CD4-positive, alpha-beta T cell treated with Interleukin-10 for 1 hour (primary cell): Measurements from ENCODE around the gene HS6ST1.

Source experiments
- DNase-seq: peaks from one replicate; pipeline ENCODE4 v3.0.0-alpha.2; 2020

The HS6ST1 gene

DNA sequence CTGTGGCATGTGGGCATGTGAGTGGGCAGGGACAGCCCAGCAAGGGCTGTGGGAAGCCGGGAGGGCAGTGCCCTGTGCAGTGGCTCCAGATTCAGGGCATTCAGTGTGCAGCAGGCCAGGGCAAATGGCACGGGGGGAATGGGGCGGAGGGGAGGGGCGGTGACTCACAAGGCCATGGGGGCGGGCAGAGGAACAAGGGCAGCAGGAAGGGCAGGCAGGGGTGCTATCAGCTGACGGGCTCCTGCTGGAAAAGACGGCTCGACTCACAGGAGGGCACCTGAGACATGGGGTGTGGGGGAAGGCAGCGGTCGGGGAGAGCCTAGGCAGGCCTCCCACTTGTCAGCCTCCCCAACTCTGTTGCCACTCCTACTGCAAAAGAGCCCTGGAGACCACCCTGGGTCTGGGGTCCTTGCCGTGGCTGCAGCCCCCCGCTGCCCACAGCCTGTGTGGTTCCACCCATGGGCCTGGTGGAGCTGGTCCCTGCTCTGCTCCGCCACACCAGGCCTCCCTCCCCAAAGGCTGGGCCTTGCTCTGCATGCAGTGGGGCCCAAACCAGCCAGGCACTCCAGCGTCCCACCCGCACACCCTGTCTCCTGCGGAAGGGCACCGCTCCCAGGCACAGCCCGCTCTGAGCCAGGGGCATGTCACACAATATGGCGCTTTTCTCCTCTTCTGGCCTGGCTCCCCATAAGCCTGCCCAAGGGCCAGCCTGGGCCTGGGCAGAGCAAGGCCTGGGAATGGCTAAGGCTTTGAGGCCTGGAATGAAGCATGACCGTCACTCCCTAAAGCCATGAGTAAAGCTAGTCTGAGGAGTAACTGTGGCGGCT, 25.9 kb downstream of the HS6ST1 start:
- no peak for DNase-seq

DNA sequence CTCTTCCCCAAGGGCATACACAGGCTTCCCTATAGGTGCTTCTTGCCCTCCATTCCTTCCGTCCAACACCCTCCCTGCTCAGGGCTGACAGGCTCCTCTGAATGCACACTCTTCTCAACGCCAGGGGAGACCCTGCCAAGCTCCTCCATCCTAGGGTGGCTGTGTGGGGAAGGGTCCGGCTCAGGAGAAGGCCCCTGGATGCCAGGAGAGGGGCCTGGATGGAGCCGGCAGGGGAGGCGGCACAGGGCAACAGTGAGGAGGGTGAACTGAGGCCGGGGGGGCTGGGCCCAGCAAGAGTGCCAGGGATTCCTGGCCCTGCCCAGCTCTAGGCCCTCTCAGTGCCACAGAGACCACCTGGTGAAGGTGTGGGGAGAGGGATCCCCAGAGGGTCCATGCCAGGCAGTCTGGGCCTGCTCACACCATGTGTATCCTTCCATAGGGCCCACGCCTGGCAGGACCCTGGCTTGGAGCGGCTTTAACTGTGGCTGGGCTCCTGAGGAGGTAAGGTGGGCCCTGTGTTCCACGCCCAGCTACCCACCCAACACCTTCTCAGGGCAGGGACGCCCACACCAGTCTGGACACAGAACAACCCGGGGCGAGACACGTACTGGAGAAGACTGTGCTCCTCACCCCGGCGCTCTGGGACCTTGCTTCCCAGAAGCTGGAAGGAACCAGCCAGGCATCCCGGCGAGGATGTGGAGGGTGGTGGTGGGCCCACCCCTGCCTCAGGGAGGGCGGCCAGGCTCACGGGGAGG, 26.6 kb downstream of the HS6ST1 start:
- no peak for DNase-seq

DNA sequence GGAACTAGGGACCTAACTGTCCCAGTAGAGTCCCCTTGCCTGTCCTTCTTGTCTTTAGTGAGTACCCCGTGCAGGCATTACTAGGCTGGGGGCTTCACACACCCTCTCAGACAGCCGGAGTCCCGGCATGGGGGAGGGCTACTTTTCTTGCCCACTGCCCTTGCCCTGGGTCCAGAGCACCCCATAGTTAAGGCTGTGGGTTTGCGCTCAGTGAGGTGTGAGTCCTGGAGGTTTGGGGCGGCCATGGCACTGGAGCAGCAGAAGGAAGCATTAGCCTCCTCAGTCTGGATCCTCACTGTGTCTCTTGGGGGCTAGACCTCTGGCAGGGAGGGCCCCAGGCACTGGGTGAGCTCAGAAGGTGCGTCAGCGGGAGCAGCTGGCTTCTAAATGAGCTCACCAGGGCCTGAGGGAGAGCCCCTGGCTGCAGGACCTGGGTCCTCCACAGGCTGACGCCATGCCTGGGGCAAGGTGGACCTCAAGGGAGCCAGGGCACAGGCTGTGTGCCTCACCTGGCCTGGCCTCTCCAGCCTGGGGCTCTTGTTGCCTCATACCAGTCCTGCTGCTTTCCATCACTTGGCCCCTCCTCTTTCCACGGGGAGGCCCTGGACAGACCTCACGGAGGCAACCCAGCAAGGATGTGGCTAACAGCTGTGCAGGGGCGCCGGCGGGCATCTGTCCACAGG, 27.4 kb downstream of the HS6ST1 start:
- DNase-seq: no peak

DNA sequence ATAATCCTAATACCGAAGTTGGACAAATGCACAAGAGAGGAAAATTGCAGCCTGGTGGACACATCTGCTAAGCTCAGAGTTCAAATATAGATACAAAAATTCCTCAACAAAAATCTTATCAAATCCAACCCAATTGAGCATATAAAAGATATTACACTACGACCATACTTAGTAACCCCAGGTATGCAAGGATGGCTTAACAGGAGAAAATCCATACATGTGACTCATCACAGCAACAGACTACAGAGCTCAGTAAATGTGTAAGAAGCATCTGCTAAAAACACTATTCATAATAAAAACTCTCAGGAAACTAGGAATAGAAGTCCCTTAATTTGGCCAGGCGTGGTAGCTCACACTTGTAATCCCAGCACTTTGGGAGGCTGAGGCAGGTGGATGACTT, 28.3 kb downstream of the HS6ST1 start:
- DNase-seq: no peak

DNA sequence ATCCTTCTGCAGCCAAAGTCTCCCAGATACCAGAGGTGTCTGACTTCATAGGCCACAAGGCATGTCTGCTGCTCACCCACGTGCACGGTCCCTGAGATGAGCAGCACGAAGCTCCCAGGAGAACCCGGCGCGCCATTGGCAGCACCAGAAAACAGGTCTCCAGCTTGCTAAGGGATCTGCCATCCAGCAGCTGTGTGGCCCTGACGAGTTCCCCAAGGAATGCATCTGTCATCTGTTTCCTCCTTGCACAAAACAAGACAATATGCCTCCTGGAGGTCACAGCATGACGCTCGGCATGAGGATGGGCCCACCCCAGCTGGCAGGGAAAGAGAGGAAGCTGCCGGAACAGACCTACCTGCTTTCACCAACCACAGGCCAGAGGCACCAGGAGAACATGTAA, 29.2 kb downstream of the HS6ST1 start:
- no peak for DNase-seq

DNA sequence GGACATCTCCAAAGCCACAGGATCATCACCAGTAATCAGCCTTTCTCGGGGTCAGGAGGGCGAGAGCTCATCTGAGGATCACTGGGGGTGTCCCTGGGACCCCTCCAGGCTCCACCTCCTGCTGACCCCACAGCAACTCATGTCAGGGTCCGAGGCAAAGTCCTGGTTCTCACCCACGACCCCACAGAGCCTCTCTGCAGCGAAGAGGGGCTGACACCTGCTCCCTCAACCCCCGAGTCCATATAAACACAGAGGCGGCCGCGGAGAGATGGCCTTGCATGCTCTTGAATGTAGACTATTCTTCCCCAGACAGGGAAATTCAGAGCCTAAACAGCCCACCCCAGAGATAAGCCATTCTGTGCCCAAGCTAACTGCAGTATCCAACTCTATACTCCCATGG, 29.9 kb downstream of the HS6ST1 start:
- no peak for DNase-seq

DNA sequence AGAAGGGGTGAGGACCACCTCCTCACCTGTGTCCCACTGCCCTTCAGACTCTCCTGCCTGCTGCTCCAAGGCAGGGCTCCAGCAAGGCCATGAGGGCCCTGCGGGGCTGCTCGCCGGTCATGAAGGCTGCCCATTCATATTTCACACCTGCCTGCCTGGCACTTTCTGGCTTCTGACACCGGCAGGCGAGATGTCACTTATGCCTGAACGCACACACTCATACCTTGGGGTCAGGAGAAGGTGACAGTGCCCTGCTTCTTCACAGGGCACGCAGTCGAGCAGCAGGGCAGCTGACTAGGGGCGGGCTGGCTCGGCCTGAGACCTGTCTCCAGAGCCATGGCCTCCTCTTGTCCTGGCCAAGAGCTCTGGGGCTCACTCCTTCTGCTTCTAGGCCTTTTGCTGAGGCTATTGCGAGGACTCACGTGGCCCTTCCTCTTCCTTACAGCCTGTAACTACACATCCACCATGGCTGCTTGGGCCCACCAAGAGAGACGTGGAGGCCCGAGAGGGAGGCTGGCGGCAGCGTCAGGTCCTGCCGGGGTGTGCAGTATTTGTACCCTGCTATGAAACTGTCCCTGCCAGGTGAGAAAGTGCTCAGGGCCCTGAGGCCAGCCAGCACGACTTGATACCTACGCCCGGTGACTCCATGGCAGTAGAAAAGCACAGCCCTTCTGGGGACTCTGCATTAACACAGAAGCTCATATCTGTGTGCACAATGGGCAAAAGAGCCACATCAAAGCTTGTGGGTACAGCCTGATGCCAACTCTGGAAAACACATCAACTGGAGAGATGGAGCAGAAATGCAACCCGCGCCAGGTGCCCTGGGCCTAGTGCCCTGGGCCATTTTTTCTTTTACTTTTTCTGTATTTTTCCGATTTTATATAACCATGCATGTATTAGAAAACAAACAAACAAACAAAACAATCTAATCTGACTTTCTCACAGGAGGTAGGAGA, 30.6 kb downstream of the HS6ST1 start:
- no peak for DNase-seq

DNA sequence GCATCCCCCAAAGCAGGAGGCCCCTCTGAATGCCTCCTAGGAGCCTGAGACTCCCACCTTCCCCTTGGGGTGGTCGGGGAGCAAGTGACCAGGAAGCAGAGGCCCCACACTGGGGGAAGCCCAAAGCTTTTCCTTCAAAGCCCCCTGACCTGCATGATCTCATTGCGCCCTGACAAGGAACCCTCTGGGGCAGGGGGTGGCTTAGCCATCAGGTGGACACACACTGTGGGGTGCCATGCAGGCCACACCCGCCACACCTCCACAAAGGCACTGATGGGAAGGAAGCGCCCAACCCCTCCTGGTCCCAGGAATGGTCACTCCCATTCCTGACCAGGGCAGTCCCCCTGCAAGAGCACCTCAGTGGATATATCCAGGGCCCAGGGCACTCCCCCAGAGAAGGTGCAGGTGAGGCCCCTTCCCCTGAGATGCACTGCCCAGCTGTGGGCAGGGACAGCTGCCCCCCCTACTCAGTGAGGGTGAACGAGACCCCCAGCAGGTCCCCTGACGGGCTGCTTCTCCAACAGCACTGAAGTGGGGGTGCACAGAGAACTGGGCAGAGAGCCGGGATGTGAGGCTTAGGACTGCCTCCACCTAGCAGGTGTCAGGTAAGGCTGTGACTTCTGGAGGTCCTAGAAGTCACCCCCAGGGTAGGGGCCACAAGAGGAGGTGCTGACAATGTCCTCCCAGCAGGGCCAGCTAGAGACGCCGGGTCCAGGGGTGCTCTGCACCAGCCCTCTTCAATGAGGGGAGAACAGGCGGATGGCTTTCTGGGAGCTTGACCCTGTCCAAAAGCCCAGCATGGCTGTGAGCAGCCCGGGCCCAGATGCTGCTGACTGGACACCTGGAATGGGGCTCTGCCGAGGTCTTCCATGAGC, 31.5 kb downstream of the HS6ST1 start:
- no peak for DNase-seq

DNA sequence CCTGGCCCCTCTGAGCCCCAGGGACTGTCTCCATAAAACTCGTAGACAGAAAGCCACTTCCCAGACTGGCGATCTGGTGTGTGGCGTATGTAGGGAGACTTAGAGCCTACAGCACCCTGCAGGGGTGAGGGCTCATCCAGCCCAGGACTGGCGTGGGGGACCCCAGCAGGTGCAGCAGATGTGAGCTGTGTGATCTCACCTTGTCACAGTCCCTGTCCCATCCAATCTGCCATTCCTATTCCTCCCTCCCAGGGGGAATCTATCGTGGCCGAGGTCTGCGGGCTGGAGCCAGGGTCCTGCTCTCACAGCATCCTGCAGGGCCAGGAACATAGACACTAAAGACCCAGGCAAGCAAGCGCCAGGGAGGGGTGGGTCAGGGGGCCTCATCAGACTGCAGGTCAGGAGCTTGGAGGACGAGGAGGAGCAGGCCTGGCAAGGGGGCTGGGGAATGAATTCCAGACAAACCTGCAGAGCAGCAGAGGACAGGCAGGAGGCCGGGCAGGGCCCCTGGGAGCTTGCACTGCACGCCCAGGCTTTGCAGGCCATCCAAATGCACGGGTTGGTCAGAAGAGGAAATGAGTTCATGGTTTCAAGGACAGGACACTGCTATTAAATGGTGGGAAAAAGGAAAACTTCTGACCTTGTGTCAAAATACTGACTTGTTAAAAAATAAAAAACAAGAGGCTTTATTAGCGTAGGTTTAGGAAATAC, 32.5 kb downstream of the HS6ST1 start:
- DNase-seq: no peak

DNA sequence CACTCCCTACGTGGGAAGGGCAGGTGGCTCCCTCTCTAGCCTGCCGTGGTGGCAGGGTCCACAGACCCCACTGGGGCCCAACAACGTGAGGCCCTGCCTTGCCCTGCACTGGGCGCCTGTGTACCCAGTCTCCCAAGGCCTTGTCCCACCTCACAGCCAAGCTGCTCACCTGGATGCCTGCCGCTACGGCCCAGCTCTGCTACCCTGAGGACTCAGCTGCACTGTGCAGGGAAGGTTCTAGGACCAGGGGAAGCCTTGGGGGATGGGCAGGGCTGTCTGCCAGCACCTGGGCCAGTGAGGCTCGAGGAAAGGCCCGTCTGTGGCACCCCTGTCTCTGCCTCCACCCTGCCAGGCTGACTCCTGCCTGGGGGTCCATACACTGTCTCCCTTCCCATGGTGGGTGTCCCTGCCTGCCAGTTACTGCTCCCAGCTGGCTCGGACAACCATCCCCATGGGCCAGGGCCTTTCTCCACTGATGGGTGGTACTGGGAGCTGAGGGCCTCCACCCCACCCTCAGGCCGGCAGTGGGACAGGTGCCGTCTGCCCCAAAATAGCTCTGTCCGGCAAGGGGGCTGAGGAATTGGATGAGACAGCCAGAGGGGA, 33.2 kb downstream of the HS6ST1 start:
- no peak for DNase-seq

DNA sequence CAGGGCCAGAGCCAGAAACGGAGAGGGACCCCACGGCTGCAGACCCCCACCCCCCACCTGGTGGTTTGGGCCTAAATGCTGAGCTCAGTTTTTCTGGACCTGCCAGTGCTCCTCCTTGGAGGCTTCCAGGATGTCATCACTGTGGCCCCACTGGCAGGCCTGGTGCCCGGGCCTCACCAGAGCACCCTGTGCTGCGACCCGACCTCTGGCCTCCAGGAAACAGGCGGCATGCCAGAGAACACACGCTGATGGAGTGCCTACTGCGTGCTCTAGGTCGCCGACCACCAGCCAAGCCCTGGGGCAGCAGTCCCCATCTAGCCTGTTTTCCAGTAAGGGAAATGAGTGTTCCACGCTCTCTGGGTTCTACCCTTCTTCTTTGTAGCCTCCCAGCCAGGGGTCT, 33.8 kb downstream of the HS6ST1 start:
- DNase-seq: no peak

DNA sequence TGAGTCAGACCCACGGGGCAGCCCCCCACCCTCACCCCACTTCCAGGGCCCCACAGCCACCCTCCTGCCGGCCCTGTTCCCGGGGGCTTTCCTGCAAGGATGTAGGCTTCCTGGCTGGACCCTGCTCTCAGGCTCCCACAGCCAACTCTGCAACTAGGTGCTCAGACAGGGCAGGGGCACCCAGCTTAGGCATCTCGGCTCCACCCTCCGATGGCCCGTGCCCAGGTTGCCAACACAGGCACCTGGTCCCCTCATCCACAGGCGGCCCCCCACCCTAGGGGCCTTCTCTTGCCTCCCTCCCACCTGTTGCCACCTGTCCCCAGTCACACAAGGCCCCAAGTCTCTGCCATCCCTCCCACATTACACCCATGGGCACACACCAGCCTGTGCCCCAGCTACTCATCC, 34.6 kb downstream of the HS6ST1 start:
- no peak for DNase-seq

DNA sequence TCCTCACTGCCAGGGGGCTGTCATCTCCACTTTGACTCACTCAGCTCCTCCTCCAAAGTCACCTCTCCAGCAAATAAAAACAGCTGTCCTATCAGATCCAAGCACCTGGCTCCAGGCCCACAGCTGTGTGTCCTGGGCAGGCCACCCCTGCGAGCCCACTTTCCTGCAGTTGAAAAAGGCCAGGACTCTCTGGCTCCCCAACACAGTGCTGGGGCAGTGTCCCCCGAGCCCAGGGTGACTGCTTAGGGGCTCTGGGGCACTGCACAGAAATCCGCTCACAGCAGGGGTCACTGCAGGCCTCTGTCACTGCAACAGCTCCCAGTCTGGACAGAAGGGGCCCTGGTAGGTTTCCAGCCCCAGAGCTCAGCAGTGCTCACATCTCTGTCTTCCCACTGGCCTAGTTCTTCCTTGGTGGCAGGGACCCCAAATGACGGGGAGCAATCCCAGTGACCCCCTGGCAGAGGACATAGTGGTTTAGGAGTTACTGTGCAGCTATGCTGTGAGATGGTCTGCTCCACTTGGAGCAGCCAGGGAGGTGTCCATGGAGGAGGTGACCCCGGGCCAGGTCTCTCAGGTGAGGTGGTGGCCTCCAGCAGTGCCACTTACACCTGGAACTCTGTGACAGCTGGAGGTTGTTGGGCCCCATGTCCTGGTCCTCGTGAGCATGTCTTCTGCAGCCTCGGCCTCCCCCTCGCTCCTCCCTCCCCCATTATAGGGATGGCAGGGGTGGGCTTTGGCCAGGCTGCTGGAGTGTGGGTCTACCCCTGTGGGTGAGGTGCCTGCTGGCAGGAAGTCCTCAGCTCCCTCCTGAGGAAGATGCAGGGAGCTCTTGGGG, 35.5 kb downstream of the HS6ST1 start:
- no peak for DNase-seq

DNA sequence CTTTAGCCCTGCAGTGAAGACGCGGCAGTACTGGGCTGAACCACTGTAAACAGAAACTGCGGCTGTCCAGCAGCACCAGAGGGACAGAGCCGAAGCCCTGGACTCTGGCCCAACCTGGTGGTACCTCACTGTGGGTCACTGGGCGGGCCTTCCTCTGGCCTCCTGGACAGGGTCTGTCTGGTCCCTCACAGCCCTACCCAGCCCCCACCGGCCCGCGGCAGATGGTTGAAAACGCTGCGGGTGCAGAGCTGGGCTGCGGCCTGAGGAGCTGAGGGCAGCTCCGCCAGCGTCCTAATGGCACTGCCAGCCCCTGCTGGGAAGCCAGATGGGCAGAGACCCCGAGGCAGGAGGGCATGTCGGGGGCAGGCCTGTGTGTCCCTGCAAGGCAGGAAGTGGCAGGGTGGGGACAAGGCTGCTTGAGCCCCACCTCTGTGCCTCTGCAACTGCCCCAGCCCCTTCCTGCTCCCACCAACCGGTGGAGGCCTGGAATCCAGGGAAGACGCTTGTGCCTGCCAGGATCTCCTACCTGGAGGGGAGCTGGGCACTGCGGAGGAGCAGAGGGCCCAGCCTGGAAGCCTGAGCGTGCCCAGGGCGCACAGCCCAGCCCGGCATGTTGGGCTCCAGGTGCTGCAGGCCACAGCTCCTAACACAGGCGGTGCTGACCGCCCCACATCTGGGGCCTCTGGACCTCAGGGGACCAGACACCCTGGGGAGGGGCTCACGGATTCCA, 36.3 kb downstream of the HS6ST1 start:
- no peak for DNase-seq

DNA sequence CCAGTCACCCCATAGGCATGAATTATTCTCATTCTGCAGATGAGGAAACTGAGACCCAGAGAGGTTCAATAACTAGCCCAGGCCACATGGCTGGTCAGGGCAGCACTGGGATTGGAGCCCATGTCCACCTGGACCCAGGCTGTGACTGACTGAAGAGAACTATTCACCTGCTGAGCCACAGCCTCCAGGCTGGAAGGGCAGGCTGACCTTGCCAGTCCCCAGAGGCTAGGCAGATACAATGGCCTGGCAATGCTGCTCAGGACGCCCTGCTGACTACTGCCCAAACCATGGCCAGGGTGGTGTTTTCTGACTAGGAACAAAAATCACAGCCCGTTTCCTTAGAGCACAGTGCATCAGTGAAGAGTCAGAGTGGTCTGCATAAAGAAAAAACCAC, 36.8 kb downstream of the HS6ST1 start:
- DNase-seq: no peak

DNA sequence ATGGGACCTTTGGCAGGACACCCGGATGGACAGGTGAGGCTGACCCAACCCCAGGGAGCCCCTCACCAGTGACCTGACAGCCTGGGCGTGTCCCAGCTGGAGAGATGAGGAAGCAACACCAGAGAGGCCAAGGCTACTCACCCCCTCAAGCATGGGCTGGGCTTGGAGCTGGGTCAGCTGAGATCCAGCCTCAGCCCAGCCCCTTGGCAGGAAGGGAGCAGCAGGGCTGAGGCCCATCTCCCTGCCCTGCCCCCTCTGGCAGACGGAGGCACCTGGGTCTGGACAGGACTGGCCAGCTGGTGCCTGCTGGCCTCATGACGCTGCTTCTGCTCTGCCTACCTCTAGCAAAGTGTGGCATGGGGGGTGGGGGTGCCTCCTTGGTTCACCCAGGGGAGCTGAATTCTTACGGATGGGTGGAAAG, 37.8 kb downstream of the HS6ST1 start:
- no peak for DNase-seq

DNA sequence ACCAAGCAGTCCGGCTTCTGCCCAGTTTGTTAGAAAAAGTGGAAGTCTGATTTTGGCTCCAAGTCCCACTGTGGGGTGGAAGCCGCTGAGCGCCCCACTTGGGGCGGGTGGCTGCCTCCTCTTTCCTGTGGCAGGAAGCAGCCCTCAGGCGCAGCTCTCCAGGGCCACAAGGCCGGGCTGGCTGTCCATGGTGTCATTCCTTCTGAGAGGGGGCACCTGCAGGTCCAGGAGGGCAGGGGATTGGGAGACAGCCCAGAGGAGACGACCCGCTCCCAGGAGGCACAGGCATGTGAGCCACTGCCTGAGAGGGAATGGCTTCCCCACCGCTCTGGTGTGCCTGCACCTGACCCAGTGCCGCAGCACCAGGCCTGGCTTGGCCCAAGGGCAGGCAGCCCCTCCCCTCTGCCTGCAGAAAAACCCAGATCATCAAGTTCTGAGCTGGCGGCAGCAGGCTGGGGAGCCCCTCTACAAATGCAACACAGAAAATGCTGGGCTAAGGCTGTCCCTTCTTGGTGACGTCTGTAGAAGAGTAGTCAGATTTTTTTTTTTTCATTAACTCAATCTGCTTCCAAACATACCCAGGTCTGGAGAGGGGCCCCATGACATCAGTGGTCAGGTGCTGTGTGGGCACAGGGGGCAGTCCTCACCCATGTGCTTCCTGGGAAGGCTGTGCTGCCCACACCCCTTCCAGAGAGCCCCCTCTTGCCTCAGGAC, 38.4 kb downstream of the HS6ST1 start:
- DNase-seq: no peak

DNA sequence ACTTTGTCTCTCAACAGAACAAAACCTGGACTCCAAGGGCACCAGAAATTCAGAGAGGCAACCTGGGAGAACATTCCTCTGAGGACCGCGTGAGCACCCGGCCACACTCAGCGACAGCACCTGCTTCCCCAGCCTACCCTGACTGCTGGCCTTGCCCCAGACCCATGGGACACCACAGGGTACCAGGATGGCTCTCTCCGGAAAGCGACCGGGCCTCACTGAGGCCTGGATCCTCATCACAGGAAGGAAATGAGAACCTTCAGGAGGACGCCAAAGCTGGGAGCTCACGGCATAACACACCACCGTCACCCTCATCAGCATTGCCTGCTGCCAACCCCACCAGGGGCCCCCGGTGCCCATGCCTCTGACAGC, 38.9 kb downstream of the HS6ST1 start:
- DNase-seq: no peak
